Measurements from ENCODE around the gene CACNB1.
A peak's percentile ranks its signal among the peaks of the same experiment; 100 is the strongest.
"Not testable (repeated sequence)": the region's sequence is repeated elsewhere in the genome, so short reads cannot be mapped to it uniquely, and the experiment has no call there.

CACNB1 gene

GRCh38 chr17:39173080-39173479 lies 24.4 kb downstream of the CACNB1 start:
- no peak for DNase-seq
- Mint-ChIP-seq H3K27ac (no peak overlapping the region), H3K9me3 (no peaks in the 10 kb centered on the region), H3K4me1 (ENCODE audit: low read depth in 2 of 2) (peaks cover 14 to 24% of the 10 kb centered on the region in 2 donors), H3K27me3 (no peaks in the 10 kb centered on the region), H3K36me3 (ENCODE audit: insufficient read depth) (peaks cover 13% of the 10 kb centered on the region), H3K4me3 (no peak overlapping the region)
- no peak for ATAC-seq (replicated peaks)

- Mint-ChIP-seq H3K4me3 (no peak overlapping the region), H3K4me1 (ENCODE audit: low read depth in 2 of 2) (peaks cover 22 to 31% of the 10 kb centered on the region in 2 donors), H3K9me3 (no peaks in the 10 kb centered on the region), H3K27ac (peak overlapping the region in 1 of 2 donors; percentile 76), H3K36me3 (ENCODE audit: insufficient read depth) (peaks cover 4% of the 10 kb centered on the region), H3K27me3 (no peaks in the 10 kb centered on the region)
- DNase-seq, result no peak
- ATAC-seq (replicated peaks), result no peak
Measured at GRCh38 chr17:39171933-39172332, 25.5 kb downstream of the CACNB1 start.

GRCh38 chr17:39170558-39170957 lies 26.9 kb downstream of the CACNB1 start:
- H3K27ac Mint-ChIP-seq, result no peak overlapping the region
- ATAC-seq (replicated peaks), result no peak
- no peak for DNase-seq
- H3K4me1 Mint-ChIP-seq (ENCODE audit: low read depth in 2 of 2), result peaks cover 32 to 40% of the 10 kb centered on the region in 2 donors
- no peaks in the 10 kb centered on the region for H3K9me3 Mint-ChIP-seq
- no peak overlapping the region for H3K4me3 Mint-ChIP-seq
- no peaks in the 10 kb centered on the region for H3K27me3 Mint-ChIP-seq
- H3K36me3 Mint-ChIP-seq (ENCODE audit: insufficient read depth), result peaks cover 4% of the 10 kb centered on the region

GRCh38 chr17:39170109-39170508 lies 27.4 kb downstream of the CACNB1 start:
- Mint-ChIP-seq H3K9me3 (no peaks in the 10 kb centered on the region), H3K27me3 (no peaks in the 10 kb centered on the region), H3K4me1 (ENCODE audit: low read depth in 2 of 2) (peaks cover 32 to 40% of the 10 kb centered on the region in 2 donors), H3K27ac (no peak overlapping the region), H3K4me3 (no peak overlapping the region), H3K36me3 (ENCODE audit: insufficient read depth) (peaks cover 2% of the 10 kb centered on the region)
- ATAC-seq (replicated peaks) (no peak), DNase-seq (no peak)

GRCh38 chr17:39169518-39169917 lies 28.0 kb downstream of the CACNB1 start:
- Mint-ChIP-seq H3K4me1 (ENCODE audit: low read depth in 2 of 2) (peaks cover 35 to 42% of the 10 kb centered on the region in 2 donors), H3K36me3 (ENCODE audit: insufficient read depth) (no peaks in the 10 kb centered on the region), H3K4me3 (no peak overlapping the region), H3K27me3 (no peaks in the 10 kb centered on the region), H3K27ac (no peak overlapping the region), H3K9me3 (no peaks in the 10 kb centered on the region)
- ATAC-seq (replicated peaks) (no peak), DNase-seq (no peak)

GRCh38 chr17:39169101-39169500 lies 28.4 kb downstream of the CACNB1 start:
- ATAC-seq (replicated peaks) (no peak), DNase-seq (no peak)
- Mint-ChIP-seq H3K36me3 (ENCODE audit: insufficient read depth) (no peaks in the 10 kb centered on the region), H3K9me3 (no peaks in the 10 kb centered on the region), H3K27ac (no peak overlapping the region), H3K27me3 (no peaks in the 10 kb centered on the region), H3K4me1 (ENCODE audit: low read depth in 2 of 2) (peaks cover 37 to 43% of the 10 kb centered on the region in 2 donors), H3K4me3 (no peak overlapping the region)

GRCh38 chr17:39168503-39168902 lies 29.0 kb downstream of the CACNB1 start:
- not testable (repeated sequence) for H3K27me3 Mint-ChIP-seq; ATAC-seq (replicated peaks); DNase-seq; H3K9me3 Mint-ChIP-seq; H3K4me3 Mint-ChIP-seq; H3K36me3 Mint-ChIP-seq (ENCODE audit: insufficient read depth)
- Mint-ChIP-seq H3K27ac (peak overlapping the region in 1 of 2 donors; percentile 1), H3K4me1 (ENCODE audit: low read depth in 2 of 2) (peaks cover 35 to 43% of the 10 kb centered on the region in 2 donors)

- Mint-ChIP-seq H3K27ac (peak overlapping the region in 1 of 2 donors; percentile 1), H3K36me3 (ENCODE audit: insufficient read depth) (peaks cover 5% of the 10 kb centered on the region), H3K9me3 (no peaks in the 10 kb centered on the region), H3K27me3 (no peaks in the 10 kb centered on the region), H3K4me1 (ENCODE audit: low read depth in 2 of 2) (peaks cover 27 to 34% of the 10 kb centered on the region in 2 donors), H3K4me3 (peak overlapping the region; percentile 3 to 65)
- ATAC-seq (replicated peaks) (peak; percentile 49), DNase-seq (no peak)
Measured at GRCh38 chr17:39167476-39167875, 30.0 kb downstream of the CACNB1 start.

GRCh38 chr17:39166437-39167335 lies 30.8 kb downstream of the CACNB1 start:
- Mint-ChIP-seq H3K36me3 (ENCODE audit: insufficient read depth) (peaks cover 5% of the 10 kb centered on the region), H3K4me1 (ENCODE audit: low read depth in 2 of 2) (peaks cover 23 to 27% of the 10 kb centered on the region in 2 donors), H3K27ac (peak overlapping the region in 1 of 2 donors; percentile 1), H3K4me3 (peak overlapping the region; percentile 85 to 86), H3K9me3 (no peaks in the 10 kb centered on the region), H3K27me3 (no peaks in the 10 kb centered on the region)
- ATAC-seq (replicated peaks) (no peak), DNase-seq (no peak)

- Mint-ChIP-seq H3K36me3 (ENCODE audit: insufficient read depth) (peaks cover 5% of the 10 kb centered on the region), H3K27ac (peak within 1 kb of the TSS; percentile 15 to 62), H3K9me3 (no peaks in the 10 kb centered on the region), H3K4me1 (ENCODE audit: low read depth in 2 of 2) (peaks cover 23 to 27% of the 10 kb centered on the region in 2 donors), H3K4me3 (peak within 1 kb of the TSS; percentile 85 to 86), H3K27me3 (no peaks in the 10 kb centered on the region)
- no peak for ATAC-seq (replicated peaks)
- no peak for DNase-seq
Measured at GRCh38 chr17:39165841-39166349, 31.6 kb downstream of the CACNB1 start, which contains the start of gene ARL5C. TSS of gene ARL5C (minus strand) at chr17:39166161. CDS start at chr17:39165760, 401 bp downstream.

GRCh38 chr17:39165178-39165840 lies 32.2 kb downstream of the CACNB1 start:
- ATAC-seq (replicated peaks) (peak; percentile 11), DNase-seq (no peak)
- peaks cover 23 to 27% of the 10 kb centered on the region in 2 donors for H3K4me1 Mint-ChIP-seq (ENCODE audit: low read depth in 2 of 2)
- H3K27me3 Mint-ChIP-seq, result no peaks in the 10 kb centered on the region
- peaks cover 5% of the 10 kb centered on the region for H3K36me3 Mint-ChIP-seq (ENCODE audit: insufficient read depth)
- peak overlapping the region; percentile 15 to 62 for H3K27ac Mint-ChIP-seq
- H3K9me3 Mint-ChIP-seq, result no peaks in the 10 kb centered on the region
- peak overlapping the region; percentile 85 to 86 for H3K4me3 Mint-ChIP-seq

GRCh38 chr17:39164675-39165143 lies 32.8 kb downstream of the CACNB1 start:
- H3K9me3 Mint-ChIP-seq, result no peaks in the 10 kb centered on the region
- H3K36me3 Mint-ChIP-seq (ENCODE audit: insufficient read depth), result peaks cover 5% of the 10 kb centered on the region
- peaks cover 23 to 27% of the 10 kb centered on the region in 2 donors for H3K4me1 Mint-ChIP-seq (ENCODE audit: low read depth in 2 of 2)

GRCh38 chr17:39161962-39162361 lies 35.5 kb downstream of the CACNB1 start:
- no peak for ATAC-seq (replicated peaks)
- H3K9me3 Mint-ChIP-seq, result no peaks in the 10 kb centered on the region

More at GRCh38 chr17:39164675-39165143, 32.8 kb downstream of the CACNB1 start:
- Mint-ChIP-seq H3K4me3 (peak overlapping the region; percentile 85 to 86), H3K27me3 (no peaks in the 10 kb centered on the region), H3K27ac (peak overlapping the region; percentile 15 to 62)
- DNase-seq, result peak; percentile 66 to 73 (median 68)
- ATAC-seq (replicated peaks), result peak; percentile 86

More at GRCh38 chr17:39161962-39162361, 35.5 kb downstream of the CACNB1 start:
- Mint-ChIP-seq H3K4me3 (no peak overlapping the region), H3K27me3 (no peaks in the 10 kb centered on the region), H3K36me3 (ENCODE audit: insufficient read depth) (peaks cover 5% of the 10 kb centered on the region), H3K27ac (no peak overlapping the region), H3K4me1 (ENCODE audit: low read depth in 2 of 2) (peaks cover 15 to 21% of the 10 kb centered on the region in 2 donors)
- no peak for DNase-seq
